ENCODE measurements around the gene PBX4.
"Not testable (repeated sequence)": the region's sequence is repeated elsewhere in the genome, so short reads cannot be mapped to it uniquely, and the experiment has no call there.

PBX4 gene, protein sequence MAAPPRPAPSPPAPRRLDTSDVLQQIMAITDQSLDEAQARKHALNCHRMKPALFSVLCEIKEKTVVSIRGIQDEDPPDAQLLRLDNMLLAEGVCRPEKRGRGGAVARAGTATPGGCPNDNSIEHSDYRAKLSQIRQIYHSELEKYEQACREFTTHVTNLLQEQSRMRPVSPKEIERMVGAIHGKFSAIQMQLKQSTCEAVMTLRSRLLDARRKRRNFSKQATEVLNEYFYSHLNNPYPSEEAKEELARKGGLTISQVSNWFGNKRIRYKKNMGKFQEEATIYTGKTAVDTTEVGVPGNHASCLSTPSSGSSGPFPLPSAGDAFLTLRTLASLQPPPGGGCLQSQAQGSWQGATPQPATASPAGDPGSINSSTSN

DNA sequence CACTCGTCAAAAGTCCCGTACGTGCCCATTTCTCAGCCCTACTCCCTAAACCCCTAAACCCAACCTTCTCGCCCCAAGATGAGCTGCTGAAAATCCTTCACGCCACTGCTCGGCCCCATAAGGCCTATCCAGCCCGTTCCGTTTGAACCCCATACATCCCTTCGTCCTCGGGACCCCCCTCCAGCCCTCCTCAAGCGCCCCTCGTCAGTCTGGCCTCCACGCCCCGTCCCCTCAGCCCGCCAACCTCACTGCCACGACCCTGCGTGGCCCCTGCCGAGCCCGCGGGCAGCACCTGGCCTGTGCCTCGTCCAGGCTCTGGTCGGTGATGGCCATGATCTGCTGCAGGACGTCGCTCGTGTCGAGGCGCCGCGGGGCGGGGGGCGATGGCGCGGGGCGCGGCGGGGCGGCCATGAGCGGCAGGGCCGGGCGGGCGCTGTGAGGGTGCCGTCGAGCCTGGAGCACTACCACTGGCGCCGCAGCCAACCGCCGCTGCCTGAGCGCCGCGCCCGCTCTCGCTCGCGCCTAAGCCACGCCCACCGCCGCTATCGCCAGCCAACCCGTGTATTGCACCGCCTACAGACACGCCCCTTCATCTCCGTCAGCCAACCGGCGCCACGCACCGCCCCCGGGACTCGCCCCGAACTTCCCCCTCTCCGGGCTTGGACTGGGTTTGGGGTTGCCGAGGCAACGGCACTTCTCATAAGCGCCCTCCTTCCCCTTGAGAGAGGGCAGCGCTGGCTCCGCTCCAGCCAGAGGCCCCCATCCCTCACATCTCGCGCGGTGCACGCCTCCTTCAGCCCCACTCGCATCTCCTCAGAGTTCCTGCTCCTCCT, at the start of gene PBX4:
Gene PBX4 (minus strand): TSS at position 469 of the 833 bp plus-strand sequence. CDS start 58 bp downstream, at position 411.
- peak; percentile 99 for DNase-seq

DNA sequence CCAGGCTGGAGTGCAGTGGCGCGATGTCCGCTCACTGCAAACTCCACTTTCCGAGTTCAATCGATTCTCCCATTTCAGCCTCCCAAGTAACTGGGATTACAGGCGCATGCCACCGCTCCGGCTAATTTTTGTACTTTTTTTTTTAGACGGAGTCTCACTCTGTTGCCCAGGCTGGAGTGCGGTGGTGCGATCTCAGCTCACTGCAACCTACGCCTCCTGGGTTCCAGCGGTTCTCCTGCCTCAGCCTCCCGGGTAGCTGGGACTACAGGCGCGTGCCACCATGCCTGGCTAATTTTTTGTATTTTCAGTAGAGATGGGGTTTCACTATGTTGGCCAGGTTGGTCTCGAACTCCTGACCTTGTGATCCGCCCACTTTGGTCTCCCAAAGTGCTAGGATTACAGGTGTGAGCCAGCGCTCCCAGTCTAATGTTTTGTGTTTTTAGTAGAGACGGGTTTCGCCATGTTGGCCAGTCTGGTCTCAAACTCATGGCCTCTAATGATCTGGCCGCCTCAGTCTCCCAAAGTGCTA, 47.0 kb upstream of the PBX4 start:
- not testable (repeated sequence) for DNase-seq

DNA sequence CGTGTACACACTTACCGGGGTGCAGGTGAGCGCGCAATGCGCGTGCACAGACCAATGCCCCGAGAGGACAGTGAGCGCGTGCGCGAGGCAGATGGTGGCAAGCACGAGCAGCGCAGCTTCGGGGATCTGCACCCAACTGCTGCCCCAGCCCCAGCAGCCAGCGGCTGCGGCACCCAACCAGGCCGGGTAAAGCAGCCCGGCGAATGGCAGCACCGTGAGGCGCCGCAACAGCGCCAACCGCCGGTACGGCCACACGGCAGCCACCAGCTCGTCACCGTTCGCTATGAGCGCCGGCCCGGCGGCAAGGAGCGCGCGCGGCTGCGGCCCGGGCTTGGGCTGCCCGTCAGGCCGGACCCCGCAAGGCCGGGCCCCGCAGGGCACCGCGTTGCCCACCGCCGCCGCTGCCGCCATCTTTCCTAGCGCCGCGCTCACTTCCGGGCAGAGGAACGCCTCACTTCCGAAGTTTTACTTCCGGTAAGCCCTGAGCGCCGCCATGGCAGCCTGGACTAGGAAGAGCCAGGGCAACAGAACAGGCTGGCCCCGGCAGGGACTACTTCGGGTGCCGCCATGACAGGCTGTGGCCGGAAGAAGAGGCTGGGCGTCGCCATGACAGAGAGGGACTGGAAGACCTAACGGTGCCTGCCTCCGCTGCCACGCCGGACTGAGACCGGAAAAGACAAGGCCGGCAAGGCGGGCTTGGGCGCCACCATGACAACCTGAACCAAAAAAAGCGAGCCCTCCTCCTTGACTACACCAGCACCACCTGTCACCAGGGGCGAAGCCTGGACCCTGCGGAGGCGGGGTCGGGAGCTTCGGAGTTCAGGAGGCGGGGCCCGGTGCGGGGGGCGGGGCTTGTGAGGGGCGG, 45.0 kb upstream of the PBX4 start, which contains the start of gene ATP13A1:
Gene ATP13A1 (minus strand): TSS at position 421 of the 865 bp plus-strand sequence. CDS start 10 bp downstream, at position 411.
- peak; percentile 93 for DNase-seq

DNA sequence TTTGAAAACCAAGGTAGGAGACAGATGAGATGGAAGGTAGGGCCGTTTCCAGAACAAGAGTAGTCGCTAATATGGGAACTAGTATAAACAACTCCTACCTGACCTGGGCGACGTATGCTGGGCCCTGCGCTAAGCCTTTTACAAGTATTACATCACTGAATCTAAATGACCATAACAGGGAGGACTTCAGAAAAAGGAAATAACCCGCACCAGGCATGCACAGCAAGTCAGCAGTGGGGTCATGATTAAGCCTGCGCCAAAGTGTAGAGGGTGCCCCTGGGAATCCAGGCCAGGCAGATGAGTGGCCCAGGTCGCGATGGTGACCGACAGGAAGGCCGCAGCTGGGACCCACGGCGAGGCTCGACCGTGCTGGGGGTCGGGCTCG, 44.4 kb upstream of the PBX4 start:
- no peak for DNase-seq

DNA sequence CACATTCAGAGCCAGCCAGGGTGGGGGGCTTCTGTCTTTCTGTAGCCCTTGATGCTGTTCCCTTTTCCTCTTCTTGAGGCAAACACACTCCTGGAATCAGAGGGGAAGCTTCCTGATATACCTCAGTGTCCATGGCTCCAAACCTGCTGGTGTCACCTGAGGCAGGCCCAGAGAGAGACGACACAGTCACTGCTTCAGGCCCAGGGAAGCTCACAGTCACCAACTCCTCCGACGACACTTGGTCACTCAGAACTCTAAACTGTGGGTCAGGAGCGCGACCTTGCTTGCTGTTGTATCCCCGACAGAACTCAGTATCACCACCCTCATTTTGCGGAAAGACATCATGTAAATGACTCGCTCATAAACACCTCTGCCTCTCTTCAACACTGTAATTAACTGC, 43.9 kb upstream of the PBX4 start:
- no peak for DNase-seq

DNA sequence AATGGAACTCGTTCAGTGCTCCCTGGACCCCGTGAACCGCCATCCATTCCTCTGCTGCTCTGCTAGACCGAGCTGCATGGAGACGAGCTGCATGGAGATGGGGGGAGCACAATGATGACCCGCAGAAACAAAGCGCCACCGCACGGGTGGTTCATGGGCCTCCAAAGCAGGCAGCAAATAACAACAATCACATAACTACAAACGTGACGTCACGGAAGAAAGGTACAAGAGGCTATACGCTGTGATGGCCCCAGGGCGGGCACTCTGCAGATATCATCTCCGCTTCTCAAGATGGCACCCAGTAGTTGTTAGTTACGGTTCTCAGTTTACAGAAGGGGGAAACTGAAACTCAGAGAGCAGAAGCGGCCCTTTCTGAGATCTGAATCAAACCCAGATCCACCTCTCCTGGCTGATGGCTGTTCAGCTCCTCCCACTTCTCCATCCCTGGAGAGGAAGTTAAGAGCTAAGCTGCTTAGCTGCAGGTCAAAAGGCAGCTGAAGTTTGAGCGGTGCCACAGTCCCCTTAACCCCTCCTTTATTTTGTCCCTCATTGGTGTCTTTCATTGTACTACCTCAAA, 43.3 kb upstream of the PBX4 start:
- peak; percentile 52 to 61 for DNase-seq

DNA sequence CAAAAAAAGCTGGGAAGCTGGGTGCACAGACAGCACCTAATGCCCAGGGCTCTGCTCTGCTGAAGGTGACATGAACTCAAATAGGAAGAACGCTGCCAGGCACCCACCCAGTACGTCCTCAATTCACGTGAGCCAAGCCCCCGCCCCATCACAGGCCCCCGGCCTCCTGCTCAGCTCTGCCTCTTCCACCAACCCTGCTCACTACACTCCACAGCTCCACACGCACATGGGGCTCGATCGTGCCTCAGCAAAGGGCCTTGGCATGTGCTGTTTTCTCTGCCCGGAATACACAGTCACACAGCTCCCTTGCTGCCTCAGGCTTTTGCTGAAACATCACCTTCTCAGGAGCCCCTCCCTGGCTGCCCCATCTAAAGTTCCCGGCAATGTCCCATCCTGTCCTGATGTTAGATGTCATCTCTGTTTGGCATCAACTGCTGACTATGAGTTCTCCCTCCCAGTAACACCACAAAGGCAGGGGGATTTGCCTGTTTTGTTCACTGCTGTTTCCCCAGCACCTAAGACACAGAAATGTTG, 42.7 kb upstream of the PBX4 start:
- DNase-seq, result no peak

DNA sequence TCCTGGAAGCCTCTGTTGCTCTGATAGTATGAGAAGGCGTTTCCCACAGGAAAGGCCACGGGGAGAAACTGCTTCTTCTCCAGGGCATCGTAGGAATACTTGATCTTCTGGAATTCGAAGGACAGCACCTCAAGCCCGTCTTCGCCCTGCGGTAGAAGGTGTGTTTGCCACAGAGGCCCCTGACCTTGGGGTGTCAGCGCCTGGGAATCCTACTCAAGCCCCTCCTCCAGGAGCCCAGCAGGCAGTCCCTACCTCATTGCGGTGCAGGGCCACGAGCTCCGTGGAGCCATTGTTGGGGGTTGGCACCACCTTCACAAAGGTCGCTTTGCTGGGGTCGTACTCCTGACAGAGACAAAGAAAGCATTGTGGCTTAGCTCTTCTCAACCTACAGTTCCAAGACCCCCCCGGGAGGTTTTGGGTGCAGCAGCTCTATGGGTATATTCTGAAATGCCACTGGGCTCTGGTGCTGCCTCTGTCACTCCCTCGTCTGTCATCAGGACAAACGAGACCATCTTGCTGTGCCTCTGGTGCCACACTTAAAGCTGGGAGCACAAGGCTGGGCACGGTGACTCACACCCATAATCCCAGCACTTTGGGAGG, 41.3 kb upstream of the PBX4 start:
- no peak for DNase-seq

DNA sequence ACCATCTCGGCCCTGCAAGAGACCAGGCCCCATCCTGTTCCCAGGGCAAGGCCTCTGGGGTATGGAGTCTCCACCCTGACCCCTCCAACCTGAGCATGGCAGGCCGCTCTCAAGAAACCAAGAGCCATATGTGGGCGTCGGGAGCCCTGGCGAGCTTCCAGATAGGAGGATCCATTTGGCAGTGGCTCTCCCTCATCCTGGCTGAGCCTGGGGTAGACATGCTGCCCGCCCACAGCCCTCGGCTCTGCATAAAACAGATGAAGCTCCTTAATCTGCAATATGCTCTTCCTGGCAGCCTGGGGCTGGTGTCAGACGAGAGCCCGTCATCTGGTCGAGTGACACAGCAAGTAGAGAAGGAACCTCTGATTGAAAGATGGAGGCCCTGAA, 38.9 kb upstream of the PBX4 start:
- no peak for DNase-seq

DNA sequence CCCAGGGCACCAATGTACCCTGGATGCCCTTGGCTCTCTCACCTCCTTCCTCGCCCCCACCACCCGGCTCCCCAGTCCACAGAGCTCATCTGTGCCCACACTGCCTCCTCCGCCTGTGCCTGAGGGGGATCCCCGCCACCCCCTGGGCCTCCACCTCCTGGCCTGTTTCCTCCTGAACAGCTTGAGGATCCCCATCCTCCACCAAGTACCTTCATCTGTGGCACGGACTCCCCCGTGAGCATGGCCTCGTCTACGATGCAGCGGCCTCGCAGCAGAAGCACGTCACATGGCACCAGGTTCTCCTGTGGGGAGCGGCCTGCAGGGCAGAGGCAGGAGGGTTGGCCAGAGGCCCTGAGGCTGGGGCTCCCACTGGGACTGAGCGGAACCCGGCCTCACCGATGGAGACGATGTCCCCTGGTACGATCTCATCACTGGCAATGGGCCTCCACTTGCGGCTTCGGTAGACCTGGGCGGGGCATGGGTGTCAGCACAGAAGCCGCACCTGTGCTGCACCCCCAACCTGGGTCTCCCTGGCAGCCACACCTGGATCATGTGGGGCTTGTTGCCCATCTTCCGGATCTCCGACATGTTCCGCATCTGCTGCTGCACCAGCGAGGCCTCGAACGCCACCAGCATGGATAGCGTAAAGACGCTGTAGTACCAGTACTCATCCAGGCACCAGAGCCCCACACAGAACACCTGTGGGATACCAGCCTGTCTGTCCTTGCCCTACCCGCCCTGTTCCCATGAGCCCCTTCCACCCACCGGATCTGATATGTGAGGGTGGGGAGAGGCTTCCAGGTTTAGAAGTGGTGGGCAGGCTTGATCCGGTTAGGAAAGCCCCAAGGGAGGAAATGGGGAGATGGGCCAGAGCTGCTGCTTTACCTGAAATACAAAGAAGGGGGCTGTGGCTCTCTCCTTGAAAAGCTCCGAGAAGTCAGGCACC, 38.2 kb upstream of the PBX4 start:
- no peak for DNase-seq

DNA sequence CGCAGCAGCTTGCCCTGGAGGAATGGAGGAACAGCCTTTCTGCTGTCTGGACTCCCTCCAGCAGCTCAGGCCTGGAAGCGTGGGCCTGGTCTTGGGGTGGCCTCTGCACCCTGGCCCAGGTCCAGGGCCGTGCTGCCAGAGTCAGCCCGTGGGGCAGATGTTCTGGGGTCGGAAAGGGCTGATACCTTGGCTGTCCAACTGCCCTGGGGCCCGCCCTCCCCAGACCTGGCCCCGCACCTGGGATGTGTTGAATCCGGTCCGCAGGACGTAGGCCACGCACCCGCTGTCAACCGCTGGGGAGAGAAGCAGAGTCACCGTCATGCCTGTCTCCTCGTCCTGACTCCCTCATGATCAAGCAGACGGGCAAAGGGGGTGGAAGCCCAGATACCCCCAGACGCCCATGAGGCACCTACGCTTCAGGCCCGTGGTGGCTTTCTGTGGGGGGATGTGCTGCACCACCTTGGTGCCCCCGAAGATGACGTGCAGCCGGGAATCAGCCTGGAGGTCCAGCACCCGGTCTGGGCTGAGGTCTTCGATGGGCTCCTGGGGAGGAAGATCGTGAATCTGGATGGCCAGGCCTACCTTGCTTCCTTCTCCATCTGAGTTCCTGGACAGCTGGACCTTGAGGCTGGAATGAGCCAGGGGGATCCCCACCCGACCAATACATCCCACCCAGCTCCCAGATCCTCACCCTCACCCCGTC, 37.3 kb upstream of the PBX4 start:
- no peak for DNase-seq

DNA sequence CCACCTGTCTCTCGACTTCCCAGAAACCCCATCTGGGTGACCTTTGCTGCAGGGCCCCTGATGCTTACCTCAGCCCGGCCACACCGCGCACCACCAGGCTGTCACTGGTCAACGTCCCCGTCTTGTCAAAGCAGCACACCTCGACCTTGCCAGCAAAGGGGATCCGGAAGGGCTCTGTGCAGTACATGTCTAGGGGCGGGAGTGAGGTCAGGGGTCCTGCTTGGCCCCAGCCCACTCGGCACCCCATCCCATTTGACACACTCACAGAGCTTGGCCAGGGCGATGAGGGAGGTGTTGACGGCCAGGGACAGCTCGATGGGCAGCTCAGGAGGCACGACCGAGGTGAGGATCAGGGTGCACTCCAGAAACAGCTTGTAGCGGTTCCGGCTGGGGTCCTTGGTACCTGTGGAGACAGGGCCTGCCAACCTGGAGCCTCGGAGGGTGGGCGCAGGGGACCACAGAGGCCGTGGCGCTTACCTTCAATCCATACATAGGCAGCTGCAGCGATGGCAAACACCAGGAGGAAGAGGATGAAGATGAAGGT, 36.6 kb upstream of the PBX4 start:
- DNase-seq, result no peak

DNA sequence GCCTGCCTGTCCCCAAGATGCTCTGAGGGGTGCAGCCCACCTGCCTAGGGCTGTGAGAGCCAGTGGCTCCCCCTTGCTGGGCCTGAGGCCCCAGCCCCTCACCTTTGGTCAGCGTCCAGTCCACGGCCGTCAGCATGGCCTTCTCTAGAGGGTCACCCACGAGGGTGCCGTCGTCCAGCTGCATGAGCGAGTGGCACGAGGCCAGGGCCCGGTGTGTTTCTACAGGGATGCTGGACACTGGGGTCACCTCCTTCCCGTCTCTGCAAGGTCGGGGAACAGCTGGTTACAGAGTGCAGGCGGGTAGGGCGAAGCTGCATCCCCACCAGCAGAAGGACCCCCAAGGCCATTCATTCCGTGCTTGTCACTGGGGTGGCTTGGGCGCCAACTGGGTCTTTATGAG, 36.0 kb upstream of the PBX4 start:
- DNase-seq, result no peak

DNA sequence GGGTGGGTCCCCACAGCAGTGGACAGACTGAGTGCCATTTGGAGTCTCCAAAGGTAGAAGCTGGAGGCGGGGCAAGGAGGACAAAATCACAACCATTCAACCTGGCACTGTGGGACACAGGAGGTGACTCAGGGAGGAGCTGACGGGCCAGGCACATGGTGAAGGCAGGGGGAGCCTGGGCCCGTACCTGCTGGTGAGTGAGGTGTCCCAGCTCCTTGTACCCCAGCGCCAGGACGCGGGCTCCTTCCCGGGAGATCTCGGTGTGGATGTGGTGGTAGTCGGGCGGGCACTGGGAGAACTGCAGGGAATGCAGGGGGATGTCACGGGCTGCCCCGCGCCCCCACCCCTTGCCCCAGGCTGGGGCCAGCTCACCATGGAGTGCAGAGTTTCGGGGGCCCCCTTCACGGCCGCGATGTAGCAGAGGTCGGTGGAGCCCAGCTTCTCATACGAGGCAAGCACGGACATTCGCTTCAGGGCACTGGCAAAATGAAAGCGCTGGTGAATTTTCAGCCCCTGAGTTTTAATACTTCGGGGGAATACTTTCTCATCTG, 35.2 kb upstream of the PBX4 start:
- DNase-seq, result no peak

DNA sequence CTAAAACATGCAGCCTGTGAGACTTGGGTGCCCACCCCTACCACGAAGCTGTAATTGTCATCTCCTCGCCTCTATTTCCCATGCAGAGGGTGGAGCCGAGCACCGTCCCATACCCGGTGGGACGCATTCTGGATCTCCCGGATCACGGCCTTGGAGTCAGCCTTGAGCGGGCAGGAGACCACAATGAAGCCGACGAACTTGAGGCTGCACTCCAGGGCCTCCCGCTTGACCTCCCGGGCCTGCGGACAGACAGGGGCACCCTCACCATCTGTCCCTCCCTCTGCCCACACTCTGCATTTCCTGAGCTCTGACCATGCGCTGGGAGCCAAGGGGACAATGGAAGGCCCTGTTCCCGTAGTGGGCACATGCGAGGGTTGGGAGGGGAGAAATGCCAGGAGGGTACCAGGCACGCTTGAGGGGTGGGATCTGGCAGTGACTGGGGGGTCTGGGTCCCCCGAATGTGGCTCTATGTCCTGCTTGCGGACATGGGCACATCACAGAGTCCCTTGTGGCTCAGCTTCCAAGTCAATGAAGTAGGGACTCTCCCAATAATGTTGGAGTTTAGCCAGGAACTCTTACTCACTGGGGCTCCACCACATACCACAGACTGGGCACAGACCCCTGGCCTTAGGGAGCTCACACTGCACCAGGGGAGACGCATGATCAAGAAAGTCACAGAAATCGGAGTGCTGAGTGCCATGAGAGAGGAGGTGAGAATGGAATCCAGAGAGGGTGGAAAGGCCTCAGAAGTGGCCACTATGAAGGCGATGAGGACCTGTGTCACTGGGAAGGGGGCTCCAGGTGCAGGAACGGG, 34.2 kb upstream of the PBX4 start:
- DNase-seq, result no peak

DNA sequence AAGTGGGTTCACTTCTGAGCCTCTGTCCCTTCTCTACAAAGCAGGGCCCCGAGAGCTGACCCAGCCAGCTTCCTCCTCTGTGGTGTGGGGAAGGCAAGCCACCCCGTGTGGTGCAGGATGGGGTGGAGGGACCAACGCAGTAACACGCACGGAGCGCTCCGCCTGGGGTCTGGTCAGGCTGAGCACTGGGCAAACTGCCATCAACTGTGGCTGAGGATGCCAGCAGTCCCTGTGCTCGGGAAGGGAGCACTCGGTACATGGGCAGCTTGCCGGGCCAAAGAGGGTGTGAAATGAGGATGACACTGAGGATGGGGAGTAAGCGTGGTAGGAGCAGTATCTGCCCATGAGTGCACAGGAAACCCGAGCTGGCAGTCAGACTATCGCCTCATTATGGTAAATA, 32.6 kb upstream of the PBX4 start:
- no peak for DNase-seq

DNA sequence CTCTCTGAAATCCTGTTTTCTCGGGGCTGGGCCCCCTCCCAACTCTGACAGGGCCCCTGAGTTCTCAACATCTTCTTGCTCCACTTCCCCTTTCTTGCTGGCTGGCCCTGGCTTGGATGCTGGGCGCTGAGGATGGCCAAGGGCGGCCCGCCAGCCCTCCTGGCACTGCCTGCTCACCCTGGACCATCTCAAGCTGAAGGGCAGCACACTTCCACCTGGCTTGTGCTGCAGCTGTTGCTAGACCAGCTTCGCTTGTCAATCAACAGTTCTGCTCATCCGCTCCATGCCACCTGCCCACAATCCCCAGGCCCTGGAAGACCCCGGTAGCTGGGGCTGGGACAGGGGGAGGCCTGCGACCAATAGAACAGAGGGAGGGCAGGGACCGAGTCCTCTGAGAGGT, 31.8 kb upstream of the PBX4 start:
- DNase-seq, result no peak

DNA sequence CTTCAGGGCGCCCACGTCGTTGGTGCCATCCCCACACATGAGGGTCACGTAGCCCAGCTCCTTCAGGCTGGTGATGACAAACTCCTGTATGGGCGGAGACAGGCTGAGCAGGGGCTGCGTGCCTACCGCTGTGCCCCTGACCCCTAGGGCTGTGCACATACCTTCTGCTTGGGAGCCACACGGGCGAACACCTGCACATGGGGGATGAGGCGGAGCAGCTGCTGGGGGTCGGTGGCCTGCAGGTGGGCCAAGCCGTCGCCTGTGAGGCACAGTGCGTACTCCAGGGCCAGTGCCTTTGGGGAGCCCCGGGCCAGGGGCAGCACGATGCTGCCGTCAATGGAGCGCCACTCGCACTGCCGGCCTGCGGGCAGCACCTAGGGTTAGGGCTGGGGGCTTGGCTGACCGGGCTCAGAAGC, 31.1 kb upstream of the PBX4 start:
- no peak for DNase-seq
